ENCODE measurements around the gene SHLD1.
"Not testable (repeated sequence)": the region's sequence is repeated elsewhere in the genome, so short reads cannot be mapped to it uniquely, and the experiment has no call there.

SHLD1 gene

GRCh38 chr20:5749952-5750779, at the start of gene SHLD1:
Gene SHLD1 (plus strand): TSS chr20:5750401. CDS start chr20:5772866, 22,465 bp downstream.
- DNase-seq (ENCODE audit: low spot score) (peak; percentile 77), ATAC-seq (ENCODE audit: low read depth) (peak; percentile 95)
- TF ChIP-seq, protein P1, sequence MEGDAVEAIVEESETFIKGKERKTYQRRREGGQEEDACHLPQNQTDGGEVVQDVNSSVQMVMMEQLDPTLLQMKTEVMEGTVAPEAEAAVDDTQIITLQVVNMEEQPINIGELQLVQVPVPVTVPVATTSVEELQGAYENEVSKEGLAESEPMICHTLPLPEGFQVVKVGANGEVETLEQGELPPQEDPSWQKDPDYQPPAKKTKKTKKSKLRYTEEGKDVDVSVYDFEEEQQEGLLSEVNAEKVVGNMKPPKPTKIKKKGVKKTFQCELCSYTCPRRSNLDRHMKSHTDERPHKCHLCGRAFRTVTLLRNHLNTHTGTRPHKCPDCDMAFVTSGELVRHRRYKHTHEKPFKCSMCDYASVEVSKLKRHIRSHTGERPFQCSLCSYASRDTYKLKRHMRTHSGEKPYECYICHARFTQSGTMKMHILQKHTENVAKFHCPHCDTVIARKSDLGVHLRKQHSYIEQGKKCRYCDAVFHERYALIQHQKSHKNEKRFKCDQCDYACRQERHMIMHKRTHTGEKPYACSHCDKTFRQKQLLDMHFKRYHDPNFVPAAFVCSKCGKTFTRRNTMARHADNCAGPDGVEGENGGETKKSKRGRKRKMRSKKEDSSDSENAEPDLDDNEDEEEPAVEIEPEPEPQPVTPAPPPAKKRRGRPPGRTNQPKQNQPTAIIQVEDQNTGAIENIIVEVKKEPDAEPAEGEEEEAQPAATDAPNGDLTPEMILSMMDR (IDR thresholded peaks at IDR 0.05; ENCODE audit: poor library complexity, severe bottlenecking): no peak
- H3K36me3 ChIP-seq (ENCODE audit: low read depth): no peaks in the 10 kb centered on the region
- H3K4me1 ChIP-seq (ENCODE audit: insufficient read depth, poor library complexity, severe bottlenecking): peaks cover 7% of the 10 kb centered on the region
- H3K27me3 ChIP-seq (ENCODE audit: insufficient read depth, poor library complexity, severe bottlenecking): no peaks in the 10 kb centered on the region
- peak within 1 kb of the TSS; percentile 42 for H3K4me3 ChIP-seq (ENCODE audit: severe bottlenecking)
- H3K9me3 ChIP-seq (ENCODE audit: severe bottlenecking): no peaks in the 10 kb centered on the region
- peak within 1 kb of the TSS; percentile 72 for H3K27ac ChIP-seq (ENCODE audit: poor library complexity, severe bottlenecking)

DNA sequence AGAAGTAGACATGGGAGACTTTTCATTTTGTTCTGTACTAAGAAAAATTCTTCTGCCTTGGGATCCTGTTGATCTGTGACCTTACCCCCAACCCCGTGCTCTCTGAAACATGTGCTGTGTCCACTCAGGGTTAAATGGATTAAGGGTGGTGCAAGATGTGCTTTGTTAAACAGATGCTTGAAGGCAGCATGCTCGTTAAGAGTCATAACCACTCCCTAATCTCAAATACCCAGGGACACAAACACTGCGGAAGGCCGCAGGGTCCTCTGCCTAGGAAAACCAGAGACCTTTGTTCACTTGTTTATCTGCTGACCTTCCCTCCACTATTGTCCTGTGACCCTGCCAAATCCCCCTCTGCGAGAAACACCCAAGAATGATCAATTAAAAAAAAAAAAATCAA, 47.9 kb upstream of the SHLD1 start:
- not testable (repeated sequence) for DNase-seq (ENCODE audit: low spot score); ATAC-seq (ENCODE audit: low read depth); H3K27ac ChIP-seq (ENCODE audit: poor library complexity, severe bottlenecking); H3K36me3 ChIP-seq (ENCODE audit: low read depth); H3K4me3 ChIP-seq (ENCODE audit: severe bottlenecking); H3K9me3 ChIP-seq (ENCODE audit: severe bottlenecking); H3K4me1 ChIP-seq (ENCODE audit: insufficient read depth, poor library complexity, severe bottlenecking); H3K27me3 ChIP-seq (ENCODE audit: insufficient read depth, poor library complexity, severe bottlenecking)

DNA sequence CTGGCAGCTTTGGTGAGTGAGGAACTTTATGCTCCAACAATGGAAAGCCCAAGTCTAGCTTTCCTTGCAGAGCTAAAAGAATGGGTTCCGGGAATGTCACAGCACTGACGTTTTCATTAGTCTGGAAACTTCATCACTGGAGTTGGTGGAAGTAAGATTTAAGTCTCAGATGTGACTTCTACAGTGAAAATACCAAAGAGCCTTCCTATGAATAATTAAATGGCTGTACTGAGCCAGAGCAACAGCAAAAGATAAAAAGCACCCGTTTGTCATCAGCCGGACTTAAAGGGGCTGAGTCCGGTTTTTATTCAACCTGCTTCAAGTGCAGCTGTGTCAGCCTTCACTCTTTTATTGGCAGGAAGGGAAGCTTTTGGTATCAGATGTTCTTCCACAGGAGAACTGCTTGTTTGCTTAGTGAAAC, 46.5 kb upstream of the SHLD1 start:
- peaks cover 3% of the 10 kb centered on the region for H3K4me1 ChIP-seq (ENCODE audit: insufficient read depth, poor library complexity, severe bottlenecking)
- no peak overlapping the region for H3K4me3 ChIP-seq (ENCODE audit: severe bottlenecking)
- no peak overlapping the region for H3K27ac ChIP-seq (ENCODE audit: poor library complexity, severe bottlenecking)
- no peak for ATAC-seq (ENCODE audit: low read depth)
- no peak for DNase-seq (ENCODE audit: low spot score)
- H3K36me3 ChIP-seq (ENCODE audit: low read depth): no peaks in the 10 kb centered on the region
- no peaks in the 10 kb centered on the region for H3K27me3 ChIP-seq (ENCODE audit: insufficient read depth, poor library complexity, severe bottlenecking)
- no peaks in the 10 kb centered on the region for H3K9me3 ChIP-seq (ENCODE audit: severe bottlenecking)
- TF ChIP-seq, protein P1 (IDR thresholded peaks at IDR 0.05; ENCODE audit: poor library complexity, severe bottlenecking): no peak

DNA sequence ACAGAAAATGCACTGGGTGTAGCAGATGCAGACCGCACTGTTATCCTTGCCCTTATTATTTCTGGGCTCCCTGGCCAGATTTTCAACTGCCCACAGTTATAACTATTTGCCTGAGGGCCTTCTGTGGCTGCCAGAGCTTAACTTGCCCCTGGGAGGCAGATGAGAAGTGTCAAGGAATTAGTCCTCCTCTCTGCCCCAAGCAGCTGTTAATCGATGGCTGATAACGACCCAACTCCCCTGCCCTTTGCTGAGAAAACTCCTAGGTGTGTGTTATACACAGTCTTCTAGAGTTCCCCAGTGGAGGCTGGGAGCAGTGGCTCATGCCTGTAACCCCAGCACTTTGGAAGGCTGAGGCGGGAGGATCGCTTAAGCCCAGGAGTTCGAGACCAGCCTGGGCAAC, 44.4 kb upstream of the SHLD1 start:
- H3K36me3 ChIP-seq (ENCODE audit: low read depth): no peaks in the 10 kb centered on the region
- ATAC-seq (ENCODE audit: low read depth) (no peak), DNase-seq (ENCODE audit: low spot score) (no peak)
- H3K4me3 ChIP-seq (ENCODE audit: severe bottlenecking): no peak overlapping the region
- peaks cover 2% of the 10 kb centered on the region for H3K4me1 ChIP-seq (ENCODE audit: insufficient read depth, poor library complexity, severe bottlenecking)
- TF ChIP-seq, protein P1 (IDR thresholded peaks at IDR 0.05; ENCODE audit: poor library complexity, severe bottlenecking): no peak
- no peak overlapping the region for H3K27ac ChIP-seq (ENCODE audit: poor library complexity, severe bottlenecking)
- no peaks in the 10 kb centered on the region for H3K27me3 ChIP-seq (ENCODE audit: insufficient read depth, poor library complexity, severe bottlenecking)
- H3K9me3 ChIP-seq (ENCODE audit: severe bottlenecking): no peaks in the 10 kb centered on the region

DNA sequence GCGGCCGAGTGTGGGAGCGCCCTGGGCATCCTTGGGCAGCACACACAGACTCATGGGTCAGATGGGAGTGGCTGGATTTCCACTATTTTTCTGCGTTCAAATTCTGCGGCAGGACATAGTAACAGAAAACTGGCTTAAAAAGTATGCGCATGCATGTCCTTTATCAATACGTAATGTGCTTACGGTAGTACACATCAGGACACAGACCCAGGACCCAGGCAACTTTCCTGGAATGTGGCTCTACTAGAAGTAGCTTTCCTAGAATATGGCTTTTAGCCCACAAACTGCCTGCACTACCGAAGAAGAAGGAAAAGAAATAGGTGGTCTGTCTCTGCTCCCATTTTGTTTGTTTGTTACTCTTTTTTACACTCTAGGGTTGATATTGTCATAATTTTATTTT, 43.4 kb upstream of the SHLD1 start:
- DNase-seq (ENCODE audit: low spot score) (no peak), ATAC-seq (ENCODE audit: low read depth) (no peak)
- Histone ChIP-seq H3K9me3 (ENCODE audit: severe bottlenecking) (no peaks in the 10 kb centered on the region), H3K27me3 (ENCODE audit: insufficient read depth, poor library complexity, severe bottlenecking) (no peaks in the 10 kb centered on the region), H3K36me3 (ENCODE audit: low read depth) (no peaks in the 10 kb centered on the region), H3K4me3 (ENCODE audit: severe bottlenecking) (no peak overlapping the region), H3K27ac (ENCODE audit: poor library complexity, severe bottlenecking) (no peak overlapping the region), H3K4me1 (ENCODE audit: insufficient read depth, poor library complexity, severe bottlenecking) (no peaks in the 10 kb centered on the region)
- TF ChIP-seq, protein P1 (IDR thresholded peaks at IDR 0.05; ENCODE audit: poor library complexity, severe bottlenecking): no peak
